ENCODE measurements around the gene RNFT2. TPM values are rescaled to one million over a fixed set of nuclear protein-coding genes. Genes with fewer than 3 reads are reported as not detected.

RNFT2 gene
- total RNA-seq, 1 experiment from 2014 or later = 29.5 TPM

DNA sequence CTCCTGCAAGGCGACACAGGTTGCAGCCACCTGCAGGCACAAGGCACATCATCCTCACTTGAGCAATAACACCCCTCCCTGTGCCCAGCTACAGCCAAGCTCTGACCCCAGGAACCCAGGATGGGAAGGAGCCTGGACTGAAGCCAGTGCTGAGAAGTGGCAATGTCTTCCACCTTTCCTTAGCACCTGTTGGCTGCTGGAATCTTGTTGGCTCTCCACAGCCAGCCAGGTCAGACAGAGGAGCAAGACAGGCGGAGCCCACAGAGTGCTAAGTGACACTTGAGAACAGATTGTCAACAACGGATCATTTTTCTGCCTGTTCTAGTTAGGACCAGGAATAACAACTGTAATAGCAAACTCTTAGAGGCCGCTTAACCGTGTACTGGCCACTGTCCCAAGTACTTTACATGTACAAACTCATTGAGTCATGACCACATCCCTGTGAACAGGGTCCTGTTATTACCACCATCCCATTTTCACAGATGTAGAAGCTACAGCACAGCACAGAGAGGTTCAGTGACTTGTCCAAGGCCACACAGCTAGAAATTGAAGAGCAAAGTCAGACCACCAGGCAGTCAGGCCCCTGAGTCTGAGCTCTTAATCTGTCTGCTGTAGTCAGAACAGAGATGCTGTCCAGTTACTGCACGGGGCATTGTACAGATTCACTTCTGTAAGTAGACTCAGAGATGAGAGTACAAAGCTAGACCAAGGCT is 45.6 kb downstream of the RNFT2 start:
- H3K56ac ChIP-seq (ENCODE audit: insufficient read length, low read depth, low read length) = no peak overlapping the region
- Mint-ChIP-seq H3K4me3 (no peak overlapping the region), H3K9me3 (no peaks in the 10 kb centered on the region), H3K27me3 (ENCODE audit: low read depth) (no peaks in the 10 kb centered on the region), H3K4me1 (no peaks in the 10 kb centered on the region), H3K36me3 (ENCODE audit: insufficient read depth in 1 of 3, low read depth in 3 of 3) (peaks cover 31 to 80% (median 77%) of the 10 kb centered on the region in 3 experiments), H3K27ac (no peak overlapping the region)
- no peaks in the 10 kb centered on the region for H4K20me1 ChIP-seq (ENCODE audit: control insufficient read depth, insufficient read depth, insufficient read length)
- H3K23ac ChIP-seq (ENCODE audit: insufficient read length, low read depth, low read length) = no peak overlapping the region
- no peak overlapping the region for H3T11ph ChIP-seq (ENCODE audit: low read length)
- H4K91ac ChIP-seq (ENCODE audit: insufficient read length, low read depth, low read length) = no peak overlapping the region
- H2BK20ac ChIP-seq (ENCODE audit: low read depth, low read length, poor library complexity, severe bottlenecking) = no peak overlapping the region
- H3K18ac ChIP-seq (ENCODE audit: insufficient read length, low read depth, low read length) = no peak overlapping the region
- H2BK15ac ChIP-seq (ENCODE audit: low read depth, low read length) = no peak overlapping the region
- no peaks in the 10 kb centered on the region for H3K27me3 ChIP-seq (ENCODE audit: insufficient read depth, low read length)
- no peak overlapping the region for H2BK12ac ChIP-seq (ENCODE audit: insufficient read length, low read depth, low read length)
- no peak overlapping the region for H2BK5ac ChIP-seq (ENCODE audit: insufficient read length, low read length)
- no peak overlapping the region for H4K5ac ChIP-seq (ENCODE audit: insufficient read length, low read depth, low read length)
- TF ChIP-seq, protein P1, sequence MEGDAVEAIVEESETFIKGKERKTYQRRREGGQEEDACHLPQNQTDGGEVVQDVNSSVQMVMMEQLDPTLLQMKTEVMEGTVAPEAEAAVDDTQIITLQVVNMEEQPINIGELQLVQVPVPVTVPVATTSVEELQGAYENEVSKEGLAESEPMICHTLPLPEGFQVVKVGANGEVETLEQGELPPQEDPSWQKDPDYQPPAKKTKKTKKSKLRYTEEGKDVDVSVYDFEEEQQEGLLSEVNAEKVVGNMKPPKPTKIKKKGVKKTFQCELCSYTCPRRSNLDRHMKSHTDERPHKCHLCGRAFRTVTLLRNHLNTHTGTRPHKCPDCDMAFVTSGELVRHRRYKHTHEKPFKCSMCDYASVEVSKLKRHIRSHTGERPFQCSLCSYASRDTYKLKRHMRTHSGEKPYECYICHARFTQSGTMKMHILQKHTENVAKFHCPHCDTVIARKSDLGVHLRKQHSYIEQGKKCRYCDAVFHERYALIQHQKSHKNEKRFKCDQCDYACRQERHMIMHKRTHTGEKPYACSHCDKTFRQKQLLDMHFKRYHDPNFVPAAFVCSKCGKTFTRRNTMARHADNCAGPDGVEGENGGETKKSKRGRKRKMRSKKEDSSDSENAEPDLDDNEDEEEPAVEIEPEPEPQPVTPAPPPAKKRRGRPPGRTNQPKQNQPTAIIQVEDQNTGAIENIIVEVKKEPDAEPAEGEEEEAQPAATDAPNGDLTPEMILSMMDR (conservative IDR thresholded peaks at IDR 0.05) = no peak
- no peak overlapping the region for H4K8ac ChIP-seq (replicated peaks; ENCODE audit: insufficient read length, low read depth, low read length)
- no CpG with 5 or more reads among the region's 6 CpGs for WGBS (ENCODE audit: extremely low coverage, insufficient read length, low lambda C conversion rate)
- H3K79me2 ChIP-seq (ENCODE audit: insufficient read depth, low read length) = no peaks in the 10 kb centered on the region
- no peaks in the 10 kb centered on the region for H3K23me2 ChIP-seq (ENCODE audit: insufficient read length, low read depth, low read length, poor library complexity, severe bottlenecking)
- no peaks in the 10 kb centered on the region for H3K79me1 ChIP-seq (ENCODE audit: insufficient read depth, low read depth, low read length, poor library complexity, severe bottlenecking)
- no peaks in the 10 kb centered on the region for H3K4me1 ChIP-seq (ENCODE audit: insufficient read depth, low read length)
- no peak overlapping the region for H3K14ac ChIP-seq (ENCODE audit: insufficient read depth, low read length)
- no peak for DNase-seq
- no peak overlapping the region for H3K27ac ChIP-seq (ENCODE audit: insufficient read length, low read depth, low read length)
- no peak overlapping the region for H2AK5ac ChIP-seq (ENCODE audit: insufficient read length, low read length)
- no peaks in the 10 kb centered on the region for H3K9me3 ChIP-seq (ENCODE audit: control insufficient read depth, low read depth, low read length)
- no peak overlapping the region for H2BK120ac ChIP-seq (ENCODE audit: low read depth, low read length, poor library complexity, severe bottlenecking)
- H3K4ac ChIP-seq (ENCODE audit: low read depth, low read length) = no peak overlapping the region
- H3K9ac ChIP-seq (ENCODE audit: extremely low read depth, insufficient read length, low read length) = no peak overlapping the region
- H3K4me2 ChIP-seq (ENCODE audit: insufficient read depth, insufficient read length, low read length) = no peak overlapping the region
- H2AFZ ChIP-seq (ENCODE audit: low read length) = no peak overlapping the region

Measured in H9 (cell line).